ENCODE results near the gene CNKSR3.

The CNKSR3 gene

GRCh38 chr6:154377726-154378125, 132.8 kb downstream of the CNKSR3 start:
- DNase-seq, result no peak

- DNase-seq, result no peak
These were observed 136.5 kb downstream of the CNKSR3 start for GRCh38 chr6:154373971-154374370.

- DNase-seq, result no peak
These were observed 139.2 kb downstream of the CNKSR3 start for GRCh38 chr6:154371281-154371680.

GRCh38 chr6:154370545-154370944, 139.9 kb downstream of the CNKSR3 start:
- no peak for DNase-seq

GRCh38 chr6:154367839-154368695, 142.4 kb downstream of the CNKSR3 start:
- DNase-seq, result no peak

- no peak for DNase-seq
These were observed 143.1 kb downstream of the CNKSR3 start for GRCh38 chr6:154367336-154367735.

GRCh38 chr6:154363821-154364220, 146.7 kb downstream of the CNKSR3 start:
- no peak for DNase-seq

GRCh38 chr6:154361476-154361875, 149.0 kb downstream of the CNKSR3 start:
- DNase-seq, result no peak

- DNase-seq, result no peak
These were observed 150.0 kb downstream of the CNKSR3 start for GRCh38 chr6:154360476-154360875.

- DNase-seq, result no peak
These were observed 150.8 kb downstream of the CNKSR3 start for GRCh38 chr6:154359679-154360078.

- no peak for DNase-seq
These were observed 151.3 kb downstream of the CNKSR3 start for GRCh38 chr6:154359161-154359574.

- DNase-seq, result no peak
These were observed 152.4 kb downstream of the CNKSR3 start for GRCh38 chr6:154358019-154358545.

GRCh38 chr6:154356690-154357089, 153.8 kb downstream of the CNKSR3 start, which contains the start of gene IPCEF1:
IPCEF1 (minus strand) TSS chr6:154356803; CDS start chr6:154265947, 90,856 bp downstream.
- no peak for DNase-seq

- no peak for DNase-seq
These were observed 154.4 kb downstream of the CNKSR3 start for GRCh38 chr6:154356113-154356512.

- DNase-seq, result no peak
These were observed 156.2 kb downstream of the CNKSR3 start for GRCh38 chr6:154354265-154354777.

- DNase-seq, result no peak
These were observed 156.9 kb downstream of the CNKSR3 start for GRCh38 chr6:154353626-154354025.

- DNase-seq, result no peak
These were observed 157.4 kb downstream of the CNKSR3 start for GRCh38 chr6:154352898-154353585.

- no peak for DNase-seq
These were observed 160.2 kb downstream of the CNKSR3 start for GRCh38 chr6:154350293-154350692.

GRCh38 chr6:154347981-154348380, 162.5 kb downstream of the CNKSR3 start:
- no peak for DNase-seq

GRCh38 chr6:154345811-154346210, 164.7 kb downstream of the CNKSR3 start:
- no peak for DNase-seq

- DNase-seq, result no peak
These were observed 166.8 kb downstream of the CNKSR3 start for GRCh38 chr6:154343473-154344308.

GRCh38 chr6:154341871-154342270, 168.6 kb downstream of the CNKSR3 start:
- no peak for DNase-seq

- DNase-seq, result no peak
These were observed 169.1 kb downstream of the CNKSR3 start for GRCh38 chr6:154341336-154341735.
